Smooth muscle cell of the coronary artery (primary cell): ENCODE results near the gene ERVV-1. TPM values are rescaled to one million over a fixed set of nuclear protein-coding genes. Genes with fewer than 3 reads are reported as not detected.

Experiments
- total RNA-seq: library from RNA; depleted of rRNA; stranded (reverse); fragments of >200 nt; gene quantifications from 2 replicates; pipeline ENCODE4 v1.2.3, GENCODE V29; 2014; ENCODE audit warnings: low replicate concordance

Gene ERVV-1, protein sequence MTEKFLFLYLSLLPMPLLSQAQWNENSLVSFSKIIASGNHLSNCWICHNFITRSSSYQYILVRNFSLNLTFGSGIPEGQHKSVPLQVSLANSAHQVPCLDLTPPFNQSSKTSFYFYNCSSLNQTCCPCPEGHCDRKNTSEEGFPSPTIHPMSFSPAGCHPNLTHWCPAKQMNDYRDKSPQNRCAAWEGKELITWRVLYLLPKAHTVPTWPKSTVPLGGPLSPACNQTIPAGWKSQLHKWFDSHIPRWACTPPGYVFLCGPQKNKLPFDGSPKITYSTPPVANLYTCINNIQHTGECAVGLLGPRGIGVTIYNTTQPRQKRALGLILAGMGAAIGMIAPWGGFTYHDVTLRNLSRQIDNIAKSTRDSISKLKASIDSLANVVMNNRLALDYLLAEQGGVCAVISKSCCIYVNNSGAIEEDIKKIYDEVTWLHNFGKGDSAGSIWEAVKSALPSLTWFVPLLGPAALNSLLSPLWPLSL
- total RNA-seq = not detected in 2 replicates

GRCh38 chr19:53013621-53014020 lies at the start of gene ERVV-1:
Gene ERVV-1 (plus strand): TSS chr19:53013921. CDS start chr19:53014091, 170 bp downstream.

Other genes with a start within 250 kb of the ERVV-1 start
- gene ZNF600, start 227.1 kb upstream of the ERVV-1 start, total RNA-seq = 1.8 and 2.8 TPM in 2 replicates
- gene ZNF28, start 192.3 kb upstream of the ERVV-1 start, total RNA-seq = 15.3 and 19.2 TPM in 2 replicates
- gene ZNF468, start 156.3 kb upstream of the ERVV-1 start, total RNA-seq = 12.6 and 18.8 TPM in 2 replicates
- 9.0 and 12.6 TPM in 2 replicates for gene ZNF320, start 116.3 kb upstream of the ERVV-1 start, total RNA-seq
- 4.6 and 4.7 TPM in 2 replicates for gene ZNF888, start 90.5 kb upstream of the ERVV-1 start, total RNA-seq
- 8.8 and 10.9 TPM in 2 replicates for gene ZNF816, start 51.0 kb upstream of the ERVV-1 start, total RNA-seq
- gene ERVV-2, start 30.8 kb downstream of the ERVV-1 start, total RNA-seq = not detected in 2 replicates
- 19.8 and 22.6 TPM in 2 replicates for gene ZNF160, start 89.5 kb downstream of the ERVV-1 start, total RNA-seq
- gene ZNF415, start 119.0 kb downstream of the ERVV-1 start, total RNA-seq = 4.1 and 7.1 TPM in 2 replicates
- 5.4 and 6.1 TPM in 2 replicates for gene ZNF347, start 145.1 kb downstream of the ERVV-1 start, total RNA-seq
- gene ZNF665, start 179.4 kb downstream of the ERVV-1 start, total RNA-seq = 2.3 TPM in 2 replicates
- 6.0 and 15.6 TPM in 2 replicates for gene ZNF677, start 241.0 kb downstream of the ERVV-1 start, total RNA-seq
- gene VN1R2, start 244.4 kb downstream of the ERVV-1 start, total RNA-seq = 0.08 TPM in 1 of 2 replicates, not detected in the other